WERI-Rb-1 (cell line): ENCODE measurements around the gene TMEM147.

ENCODE experiments used
- DNase-seq: peaks from one replicate; pipeline ENCODE4 v3.0.0-alpha.2; 2020
- H3K27ac ChIP-seq: fragments of 250-450 bp; sonication (Bioruptor Pico); 2 replicates; pipeline ENCODE4 v1.5.1; 2020; ENCODE audit warnings: mild to moderate bottlenecking, moderate library complexity
- H3K27me3 ChIP-seq: fragments of 250-450 bp; sonication (Bioruptor Pico); 2 replicates; pipeline ENCODE4 v1.5.1; 2021; ENCODE audit warnings: mild to moderate bottlenecking, low read depth, moderate library complexity; ENCODE audit not compliant: insufficient read depth, severe bottlenecking
- H3K36me3 ChIP-seq: fragments of 250-450 bp; sonication (Bioruptor Pico); 2 replicates; pipeline ENCODE4 v1.5.1; 2020; ENCODE audit warnings: mild to moderate bottlenecking, moderate library complexity
- H3K4me3 ChIP-seq: 2 replicates; pipeline ENCODE4 v1.5.1; 2011; ENCODE audit warnings: low read depth, mild to moderate bottlenecking, control low read depth, low read length
- H3K9me3 ChIP-seq: fragments of 250-450 bp; sonication (Bioruptor Pico); 2 replicates; pipeline ENCODE4 v1.5.1; 2021; ENCODE audit warnings: mild to moderate bottlenecking, moderate library complexity; ENCODE audit not compliant: severe bottlenecking
- CTCF ChIP-seq: IDR thresholded peaks from 2 replicates; pipeline ENCODE4 v1.5.1; 2011; ENCODE audit warnings: low read depth, mild to moderate bottlenecking, control low read depth, inconsistent platforms, low read length

The TMEM147 gene

GRCh38 chr19:35514282-35514809, 31.1 kb upstream of the TMEM147 start:
- Histone ChIP-seq H3K36me3 (no peaks in the 10 kb centered on the region), H3K9me3 (no peaks in the 10 kb centered on the region), H3K4me3 (no peak overlapping the region), H3K27ac (no peak overlapping the region), H3K27me3 (peaks cover 10% of the 10 kb centered on the region)
- no peak for TF ChIP-seq CTCF
- DNase-seq: no peak

GRCh38 chr19:35516310-35516709, 29.1 kb upstream of the TMEM147 start:
- no peak overlapping the region for H3K4me3 ChIP-seq
- H3K36me3 ChIP-seq: no peaks in the 10 kb centered on the region
- no peak overlapping the region for H3K27ac ChIP-seq
- DNase-seq: no peak
- H3K9me3 ChIP-seq: no peaks in the 10 kb centered on the region
- TF ChIP-seq CTCF: no peak
- no peaks in the 10 kb centered on the region for H3K27me3 ChIP-seq

- no peaks in the 10 kb centered on the region for H3K9me3 ChIP-seq
- H3K27ac ChIP-seq: no peak overlapping the region
- DNase-seq: no peak
- H3K4me3 ChIP-seq: no peak overlapping the region
- TF ChIP-seq CTCF: no peak
- H3K36me3 ChIP-seq: no peaks in the 10 kb centered on the region
- H3K27me3 ChIP-seq: no peaks in the 10 kb centered on the region
Measured at GRCh38 chr19:35517342-35517741, 28.1 kb upstream of the TMEM147 start.

GRCh38 chr19:35518313-35518712, 27.1 kb upstream of the TMEM147 start:
- no peaks in the 10 kb centered on the region for H3K36me3 ChIP-seq
- H3K4me3 ChIP-seq: no peak overlapping the region
- no peak overlapping the region for H3K27ac ChIP-seq
- H3K27me3 ChIP-seq: no peaks in the 10 kb centered on the region
- DNase-seq: no peak
- H3K9me3 ChIP-seq: no peaks in the 10 kb centered on the region
- no peak for TF ChIP-seq CTCF

- no peak overlapping the region for H3K4me3 ChIP-seq
- no peak for DNase-seq
- H3K36me3 ChIP-seq: no peaks in the 10 kb centered on the region
- TF ChIP-seq CTCF: no peak
- H3K27me3 ChIP-seq: no peaks in the 10 kb centered on the region
- H3K27ac ChIP-seq: no peak overlapping the region
- no peaks in the 10 kb centered on the region for H3K9me3 ChIP-seq
Measured at GRCh38 chr19:35519291-35519690, 26.1 kb upstream of the TMEM147 start.

GRCh38 chr19:35521124-35521743, 24.2 kb upstream of the TMEM147 start:
- no peak for TF ChIP-seq CTCF
- Histone ChIP-seq H3K36me3 (no peaks in the 10 kb centered on the region), H3K27ac (no peak overlapping the region), H3K4me3 (no peak overlapping the region), H3K27me3 (no peaks in the 10 kb centered on the region), H3K9me3 (no peaks in the 10 kb centered on the region)
- DNase-seq: no peak
